ENCODE results near the gene WDR46. TPM values are rescaled to one million over a fixed set of nuclear protein-coding genes. Genes with fewer than 3 reads are reported as not detected.
A peak's percentile ranks its signal among the peaks of the same experiment; 100 is the strongest.
"Not testable (repeated sequence)": the region's sequence is repeated elsewhere in the genome, so short reads cannot be mapped to it uniquely, and the experiment has no call there.

The WDR46 gene
- total and polyA plus RNA-seq, 5 donors, result 15.5 to 31.1 (median 17.2) TPM

DNA sequence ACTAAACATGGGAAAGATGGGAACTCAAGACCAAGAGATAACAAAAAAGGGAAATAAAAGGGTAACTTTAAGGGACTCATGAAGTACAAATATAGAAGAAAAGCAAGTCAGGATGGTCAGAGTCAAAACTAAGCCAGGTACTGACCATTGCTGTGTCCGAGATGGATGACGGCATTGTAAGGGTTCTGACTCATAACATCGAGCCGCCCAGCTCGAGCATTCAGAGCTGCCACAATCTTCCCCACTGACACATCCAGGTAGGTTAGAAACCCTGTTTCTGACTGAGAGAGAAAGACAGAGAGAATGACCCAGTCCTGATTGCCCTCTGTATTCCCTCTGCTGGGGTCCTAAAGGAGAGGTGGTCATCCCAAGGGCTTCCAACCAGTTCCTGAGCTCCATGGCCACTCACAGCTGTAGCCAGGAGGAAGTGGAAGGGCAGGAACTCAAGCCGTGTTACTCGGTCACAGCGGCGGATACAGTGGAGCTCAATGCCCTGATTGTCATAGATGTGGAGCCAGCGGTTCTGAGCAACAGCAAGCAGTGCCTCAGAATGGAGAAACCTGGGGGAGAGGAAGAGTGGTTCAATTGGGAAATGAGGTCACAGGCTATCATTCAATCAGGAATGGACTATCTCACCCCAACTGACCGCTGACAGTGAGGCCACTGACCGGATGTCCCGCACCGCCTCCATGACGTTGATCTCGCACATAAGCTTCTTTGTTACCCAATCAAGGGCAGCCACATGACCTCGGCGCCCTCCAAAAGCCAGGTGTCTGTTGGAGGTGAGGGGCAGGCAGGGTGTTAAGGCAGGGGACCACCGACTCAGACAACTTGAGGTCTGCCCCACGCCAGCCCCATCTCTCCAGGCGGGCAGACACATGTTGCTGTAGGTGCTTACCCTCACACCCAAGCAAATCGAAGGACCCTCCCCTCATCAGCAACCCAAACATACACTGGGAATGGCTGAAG is 1.8 kb downstream of the WDR46 start:
- Histone ChIP-seq H3K9me3 (ENCODE audit: control insufficient read depth, low read length) (no peaks in the 10 kb centered on the region), H3K4me3 (ENCODE audit: low read length) (no peak overlapping the region), H3K4me1 (ENCODE audit: control insufficient read depth, insufficient read depth, low read length) (peaks cover 10% of the 10 kb centered on the region), H3K27ac (ENCODE audit: low read length) (no peak overlapping the region), H3K27me3 (ENCODE audit: control insufficient read depth, insufficient read depth) (no peaks in the 10 kb centered on the region)
- intact Hi-C loops (cut with DNase I), result no loop called here
- WGBS, result 89% methylated on average over 22 of the region's 22 CpGs
- DNase-seq (peak in 1 of 3 donors; percentile 56), ATAC-seq (no peak)

GRCh38 chr6:33285214-33285613 is 3.8 kb downstream of the WDR46 start:
- H3K4me3 ChIP-seq (ENCODE audit: low read length); H3K27ac ChIP-seq (ENCODE audit: low read length); H3K9me3 ChIP-seq (ENCODE audit: control insufficient read depth, low read length); H3K27me3 ChIP-seq (ENCODE audit: control insufficient read depth, insufficient read depth); DNase-seq; intact Hi-C loops (cut with DNase I); ATAC-seq; H3K4me1 ChIP-seq (ENCODE audit: control insufficient read depth, insufficient read depth, low read length): not testable (repeated sequence)
- WGBS, result 90% methylated on average over 4 of the region's 4 CpGs

DNA sequence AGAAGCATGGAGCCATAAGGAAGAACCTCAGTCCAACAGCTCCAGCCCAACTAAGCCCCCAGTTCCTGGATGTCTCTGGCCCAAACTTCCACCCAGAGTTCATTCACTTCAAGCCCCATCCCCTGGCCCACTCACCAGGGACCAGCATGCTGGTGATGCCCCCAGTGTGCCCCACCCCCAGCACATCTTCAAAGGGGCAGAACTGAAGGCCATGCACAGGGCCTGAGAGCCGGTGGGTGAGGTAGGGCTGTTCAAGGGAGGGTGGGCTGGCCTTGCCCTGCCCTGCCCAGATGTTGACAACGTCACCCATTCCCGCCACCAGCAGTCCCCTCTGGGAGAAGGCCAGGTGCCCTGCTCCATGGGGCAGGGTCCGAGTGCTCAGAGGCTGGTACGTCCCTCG is 8.5 kb downstream of the WDR46 start:
- Histone ChIP-seq H3K27me3 (ENCODE audit: control insufficient read depth, insufficient read depth) (no peaks in the 10 kb centered on the region), H3K27ac (ENCODE audit: low read length) (no peak overlapping the region), H3K4me1 (ENCODE audit: control insufficient read depth, insufficient read depth, low read length) (no peaks in the 10 kb centered on the region), H3K9me3 (ENCODE audit: control insufficient read depth, low read length) (no peaks in the 10 kb centered on the region), H3K4me3 (ENCODE audit: low read length) (no peak overlapping the region)
- 86% methylated on average over 6 of the region's 6 CpGs for WGBS
- no peak for ATAC-seq
- intact Hi-C loops (cut with DNase I), result no loop called here
- no peak for DNase-seq

- Histone ChIP-seq H3K4me1 (ENCODE audit: control insufficient read depth, insufficient read depth, low read length) (no peaks in the 10 kb centered on the region), H3K4me3 (ENCODE audit: low read length) (no peak overlapping the region), H3K27me3 (ENCODE audit: control insufficient read depth, insufficient read depth) (no peaks in the 10 kb centered on the region), H3K27ac (ENCODE audit: low read length) (no peak overlapping the region), H3K9me3 (ENCODE audit: control insufficient read depth, low read length) (no peaks in the 10 kb centered on the region)
- no peak for DNase-seq
- ATAC-seq, result no peak
- intact Hi-C loops (cut with DNase I), result no loop called here
- 62% methylated on average over 5 of the region's 5 CpGs for WGBS
These were observed 9.0 kb downstream of the WDR46 start for GRCh38 chr6:33279971-33280511.

- ATAC-seq (no peak), DNase-seq (peak in 1 of 3 donors; percentile 55)
- no peak overlapping the region for H3K4me3 ChIP-seq (ENCODE audit: low read length)
- H3K27ac ChIP-seq (ENCODE audit: low read length), result no peak overlapping the region
- no peaks in the 10 kb centered on the region for H3K4me1 ChIP-seq (ENCODE audit: control insufficient read depth, insufficient read depth, low read length)
- intact Hi-C loops (cut with DNase I), result no loop called here
- H3K9me3 ChIP-seq (ENCODE audit: control insufficient read depth, low read length), result no peaks in the 10 kb centered on the region
- WGBS, result 75% methylated on average over 13 of the region's 13 CpGs
- no peaks in the 10 kb centered on the region for H3K27me3 ChIP-seq (ENCODE audit: control insufficient read depth, insufficient read depth)
These were observed 9.8 kb downstream of the WDR46 start for GRCh38 chr6:33279257-33279695.

GRCh38 chr6:33278810-33279209 is 10.2 kb downstream of the WDR46 start:
- WGBS, result 89% methylated on average over 3 of the region's 3 CpGs

DNA sequence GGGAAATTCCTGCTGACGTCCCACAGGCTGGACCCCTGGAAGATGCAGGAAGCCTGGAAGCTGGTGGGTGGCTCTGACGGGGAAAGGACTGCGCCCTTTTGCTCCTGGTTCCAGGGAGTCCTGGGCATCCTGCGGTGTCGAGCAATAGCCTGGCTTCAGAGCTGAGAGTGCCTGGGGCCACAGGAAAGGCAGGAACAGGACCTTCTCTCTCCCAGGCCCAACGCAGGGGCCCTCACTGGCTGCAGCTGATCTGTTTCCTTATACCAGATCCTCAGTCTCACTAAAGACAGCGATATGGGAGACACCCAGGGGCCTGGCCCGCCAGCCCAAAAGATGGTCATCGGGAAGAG is 10.7 kb downstream of the WDR46 start:
- intact Hi-C loops (cut with DNase I), result no loop called here
- Histone ChIP-seq H3K4me3 (ENCODE audit: low read length) (no peak overlapping the region), H3K9me3 (ENCODE audit: control insufficient read depth, low read length) (no peaks in the 10 kb centered on the region), H3K4me1 (ENCODE audit: control insufficient read depth, insufficient read depth, low read length) (no peaks in the 10 kb centered on the region), H3K27me3 (ENCODE audit: control insufficient read depth, insufficient read depth) (no peaks in the 10 kb centered on the region), H3K27ac (ENCODE audit: low read length) (no peak overlapping the region)
- DNase-seq (no peak), ATAC-seq (no peak)
- WGBS, result 76% methylated on average over 9 of the region's 9 CpGs

More at GRCh38 chr6:33278810-33279209, 10.2 kb downstream of the WDR46 start:
- Histone ChIP-seq H3K4me3 (ENCODE audit: low read length) (no peak overlapping the region), H3K27ac (ENCODE audit: low read length) (no peak overlapping the region), H3K4me1 (ENCODE audit: control insufficient read depth, insufficient read depth, low read length) (no peaks in the 10 kb centered on the region), H3K27me3 (ENCODE audit: control insufficient read depth, insufficient read depth) (no peaks in the 10 kb centered on the region), H3K9me3 (ENCODE audit: control insufficient read depth, low read length) (no peaks in the 10 kb centered on the region)
- ATAC-seq (no peak), DNase-seq (no peak)
- intact Hi-C loops (cut with DNase I), result no loop called here

- ATAC-seq (peak; percentile 2), DNase-seq (peak in 2 of 3 donors; percentile 55 to 71)
- H3K4me3 ChIP-seq (ENCODE audit: low read length), result peak overlapping the region; percentile 38
- 38% methylated on average over 39 of the region's 39 CpGs for WGBS
- H3K27me3 ChIP-seq (ENCODE audit: control insufficient read depth, insufficient read depth), result no peaks in the 10 kb centered on the region
- peak overlapping the region; percentile 76 for H3K27ac ChIP-seq (ENCODE audit: low read length)
- intact Hi-C loops (cut with DNase I), result no loop called here
- no peaks in the 10 kb centered on the region for H3K4me1 ChIP-seq (ENCODE audit: control insufficient read depth, insufficient read depth, low read length)
- no peaks in the 10 kb centered on the region for H3K9me3 ChIP-seq (ENCODE audit: control insufficient read depth, low read length)
These were observed 11.2 kb downstream of the WDR46 start for GRCh38 chr6:33277663-33278391.

DNA sequence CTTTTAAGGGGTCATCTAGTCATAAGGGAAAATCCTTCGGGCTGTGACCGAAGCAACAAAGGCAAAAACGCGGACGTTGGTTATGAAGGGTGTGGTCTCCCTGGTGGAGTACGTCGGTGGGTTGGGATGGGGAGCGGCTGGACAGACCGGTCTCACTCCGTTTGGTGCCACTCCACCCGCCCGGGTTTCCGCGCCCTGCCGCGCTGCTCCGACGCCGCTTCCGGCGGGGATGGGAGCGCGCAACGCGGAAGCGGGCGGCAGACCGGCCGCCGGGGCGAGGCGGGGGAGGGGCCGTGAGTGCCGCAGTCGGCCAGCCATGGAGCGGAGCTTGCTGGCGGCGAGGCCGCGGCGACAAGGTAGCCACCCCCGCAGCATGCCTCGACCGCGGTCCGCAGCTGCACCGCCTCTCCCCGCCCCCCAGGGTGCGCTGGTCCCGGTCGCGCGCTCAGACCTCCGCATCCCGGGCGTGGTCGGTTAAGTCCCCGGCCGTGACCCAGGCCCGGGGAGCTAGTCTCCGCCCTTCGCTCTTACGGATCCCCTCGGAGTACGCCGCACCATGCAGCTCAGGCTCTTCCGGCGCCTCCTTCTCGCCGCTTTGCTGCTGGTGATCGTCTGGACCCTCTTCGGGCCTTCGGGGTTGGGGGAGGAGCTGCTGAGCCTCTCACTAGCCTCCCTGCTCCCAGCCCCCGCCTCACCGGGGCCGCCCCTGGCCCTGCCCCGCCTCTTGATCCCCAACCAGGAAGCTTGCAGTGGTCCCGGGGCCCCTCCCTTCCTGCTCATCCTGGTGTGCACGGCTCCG is 12.0 kb downstream of the WDR46 start, which contains the start of gene B3GALT4:
B3GALT4 (plus strand) TSS at position 260 of the 799 bp plus-strand sequence; CDS start at position 557, 297 bp downstream.
- intact Hi-C loops (cut with DNase I), result no loop called here
- under 1% methylated on average over 80 of the region's 80 CpGs for WGBS
- H3K9me3 ChIP-seq (ENCODE audit: control insufficient read depth, low read length), result no peaks in the 10 kb centered on the region
- H3K27ac ChIP-seq (ENCODE audit: low read length), result peak within 1 kb of the TSS; percentile 76
- DNase-seq, result peak; percentile 82 to 93 (median 93)
- peak within 1 kb of the TSS; percentile 38 for H3K4me3 ChIP-seq (ENCODE audit: low read length)
- H3K27me3 ChIP-seq (ENCODE audit: control insufficient read depth, insufficient read depth), result no peaks in the 10 kb centered on the region
- H3K4me1 ChIP-seq (ENCODE audit: control insufficient read depth, insufficient read depth, low read length), result no peaks in the 10 kb centered on the region
- peak; percentile 79 for ATAC-seq

GRCh38 chr6:33276581-33276863 is 12.5 kb downstream of the WDR46 start:
- H3K4me1 ChIP-seq (ENCODE audit: control insufficient read depth, insufficient read depth, low read length), result no peaks in the 10 kb centered on the region
- DNase-seq, result no peak

More at GRCh38 chr6:33276581-33276863, 12.5 kb downstream of the WDR46 start:
- no peak for ATAC-seq
- Histone ChIP-seq H3K9me3 (ENCODE audit: control insufficient read depth, low read length) (no peaks in the 10 kb centered on the region), H3K27me3 (ENCODE audit: control insufficient read depth, insufficient read depth) (no peaks in the 10 kb centered on the region), H3K27ac (ENCODE audit: low read length) (peak overlapping the region; percentile 76), H3K4me3 (ENCODE audit: low read length) (peak overlapping the region; percentile 38)
- intact Hi-C loops (cut with DNase I), result no loop called here
